ENCODE measurements around the gene DDB1. TPM values are rescaled to one million over a fixed set of nuclear protein-coding genes. Genes with fewer than 3 reads are reported as not detected.

DDB1 gene
- total RNA-seq, 1 experiment from 2014 or later = 284 TPM

- no peak for TF ChIP-seq CTCF (IDR thresholded peaks at IDR 0.05; ENCODE audit: insufficient read depth in 1 of 2, low read depth in 1 of 2, low read length in 1 of 2, severe bottlenecking in 1 of 2, unreplicated experiment in 1 of 2)
- no peaks in the 10 kb centered on the region for H3K4me1 ChIP-seq
- peaks cover 2% of the 10 kb centered on the region for H3K36me3 ChIP-seq (ENCODE audit: control insufficient read depth, insufficient read depth, low read length)
- intact Hi-C loops (cut with micrococcal nuclease; ENCODE audit: unreplicated experiment) = no loop called here
- no peak overlapping the region for H3K4me3 Mint-ChIP-seq (ENCODE audit: unreplicated experiment)
- H3K9me3 Mint-ChIP-seq (ENCODE audit: unreplicated experiment) = no peaks in the 10 kb centered on the region
- no TSS peak for BruUV-seq (replicated peaks)
- ChIA-PET CTCF (no interaction called here), POLR2A (interaction anchor here (0.6 kb wide), 1 partner anchor 53 kb away, joined by 7 read pairs; the partner anchor contains the start of genes CYB561A3 and TMEM138)
- H3K27me3 ChIP-seq (replicated peaks; ENCODE audit: control insufficient read depth, insufficient read depth, low read length) = no peaks in the 10 kb centered on the region
- DNase-seq = no peak
- no peak overlapping the region for H3K4me3 ChIP-seq (ENCODE audit: low read depth, low read length)
- peaks cover 37% of the 10 kb centered on the region for H3K36me3 Mint-ChIP-seq (ENCODE audit: insufficient read depth, unreplicated experiment)
- no peak overlapping the region for H3K27ac Mint-ChIP-seq (ENCODE audit: unreplicated experiment)
- no peaks in the 10 kb centered on the region for H3K9me3 ChIP-seq
- no peaks in the 10 kb centered on the region for H3K27me3 Mint-ChIP-seq (ENCODE audit: insufficient read depth, unreplicated experiment)
- no peaks in the 10 kb centered on the region for H3K4me1 Mint-ChIP-seq (ENCODE audit: low read depth, unreplicated experiment)
Measured at GRCh38 chr11:61309141-61309540, 23.8 kb downstream of the DDB1 start.

- Mint-ChIP-seq H3K4me1 (ENCODE audit: low read depth, unreplicated experiment) (no peaks in the 10 kb centered on the region), H3K9me3 (ENCODE audit: unreplicated experiment) (no peaks in the 10 kb centered on the region), H3K36me3 (ENCODE audit: insufficient read depth, unreplicated experiment) (peaks cover 20% of the 10 kb centered on the region), H3K27ac (ENCODE audit: unreplicated experiment) (no peak overlapping the region), H3K4me3 (ENCODE audit: unreplicated experiment) (no peak overlapping the region), H3K27me3 (ENCODE audit: insufficient read depth, unreplicated experiment) (no peaks in the 10 kb centered on the region)
- intact Hi-C loops (cut with micrococcal nuclease; ENCODE audit: unreplicated experiment) = no loop called here
- Histone ChIP-seq H3K36me3 (ENCODE audit: control insufficient read depth, insufficient read depth, low read length) (no peaks in the 10 kb centered on the region; the same call in none of the 2 replicates), H3K4me1 (no peaks in the 10 kb centered on the region), H3K4me3 (ENCODE audit: low read depth, low read length) (no peak overlapping the region), H3K27me3 (replicated peaks; ENCODE audit: control insufficient read depth, insufficient read depth, low read length) (no peaks in the 10 kb centered on the region), H3K9me3 (no peaks in the 10 kb centered on the region)
- no TSS peak for BruUV-seq (replicated peaks)
- POLR2A ChIA-PET = no interaction called here
- DNase-seq = no peak
- CTCF ChIA-PET = no interaction called here
- no peak for TF ChIP-seq CTCF (IDR thresholded peaks at IDR 0.05; ENCODE audit: insufficient read depth in 1 of 2, low read depth in 1 of 2, low read length in 1 of 2, severe bottlenecking in 1 of 2, unreplicated experiment in 1 of 2)
Measured at GRCh38 chr11:61307354-61307753, 25.6 kb downstream of the DDB1 start.

GRCh38 chr11:61306221-61306620 is 26.7 kb downstream of the DDB1 start:
- Histone ChIP-seq H3K9me3 (no peaks in the 10 kb centered on the region), H3K36me3 (ENCODE audit: control insufficient read depth, insufficient read depth, low read length) (peaks cover 2% of the 10 kb centered on the region), H3K4me3 (ENCODE audit: low read depth, low read length) (no peak overlapping the region), H3K4me1 (no peaks in the 10 kb centered on the region), H3K27me3 (replicated peaks; ENCODE audit: control insufficient read depth, insufficient read depth, low read length) (no peaks in the 10 kb centered on the region)
- no TSS peak for BruUV-seq (replicated peaks)
- Mint-ChIP-seq H3K9me3 (ENCODE audit: unreplicated experiment) (no peaks in the 10 kb centered on the region), H3K4me3 (ENCODE audit: unreplicated experiment) (no peak overlapping the region), H3K27ac (ENCODE audit: unreplicated experiment) (no peak overlapping the region), H3K27me3 (ENCODE audit: insufficient read depth, unreplicated experiment) (no peaks in the 10 kb centered on the region), H3K36me3 (ENCODE audit: insufficient read depth, unreplicated experiment) (peaks cover 10% of the 10 kb centered on the region), H3K4me1 (ENCODE audit: low read depth, unreplicated experiment) (no peaks in the 10 kb centered on the region)
- DNase-seq = no peak
- TF ChIP-seq CTCF (IDR thresholded peaks at IDR 0.05; ENCODE audit: insufficient read depth in 1 of 2, low read depth in 1 of 2, low read length in 1 of 2, severe bottlenecking in 1 of 2, unreplicated experiment in 1 of 2) = no peak
- intact Hi-C loops (cut with micrococcal nuclease; ENCODE audit: unreplicated experiment) = no loop called here
- ChIA-PET POLR2A (no interaction called here), CTCF (no interaction called here)

Measured in Caco-2 (cell line).